DMS53 treated with DMSO at 0.1 percent for 48 hours (cell line): Measurements from ENCODE around the gene POLG2.
"Not testable (repeated sequence)": the region's sequence is repeated elsewhere in the genome, so short reads cannot be mapped to it uniquely, and the experiment has no call there.

Source experiments
- DNase-seq: peaks from one replicate; lab custom pipeline; 2025; ENCODE audit not compliant: unreplicated experiment; lab: John Stamatoyannopoulos, UW

Gene POLG2

DNA sequence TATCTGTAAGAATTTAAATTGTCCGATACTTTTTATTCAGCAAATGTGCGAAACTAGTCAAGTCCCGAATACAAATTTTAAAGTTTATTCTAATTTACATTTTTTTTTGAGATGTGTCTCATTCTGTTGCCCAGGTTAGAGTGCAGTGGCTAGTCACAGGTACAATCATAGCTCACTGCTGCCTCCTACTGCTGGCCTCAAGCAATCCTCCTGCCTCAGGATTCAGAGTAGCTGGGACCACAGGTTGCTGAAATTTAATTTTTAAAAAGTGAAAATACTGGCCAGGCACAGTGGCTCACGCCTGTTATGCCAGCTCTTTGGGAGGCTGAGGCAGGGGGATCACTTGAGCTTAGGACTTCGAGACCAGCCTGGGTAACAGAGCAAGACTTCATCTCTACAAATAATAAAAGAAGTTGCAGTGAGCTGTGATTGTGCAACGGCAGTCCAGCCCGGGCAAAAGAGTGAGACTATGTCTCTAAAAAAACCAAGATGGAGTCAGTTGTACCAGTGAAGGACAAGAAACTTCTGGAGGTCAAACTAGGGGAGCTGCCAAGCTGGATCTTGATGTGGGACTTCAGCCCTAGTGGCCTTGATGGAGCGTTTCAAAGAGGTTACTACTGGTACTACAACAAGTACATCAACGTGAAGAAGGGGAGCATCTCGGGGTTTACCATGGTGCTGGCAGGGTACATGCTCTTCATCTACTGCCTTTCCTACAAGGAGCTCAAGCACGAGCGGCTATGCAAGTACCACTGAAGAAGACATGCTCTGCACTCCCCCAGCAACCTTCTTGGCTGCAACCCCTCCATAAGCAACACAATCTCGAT is 5.6 kb downstream of the POLG2 start:
- peak; percentile 15 for DNase-seq

DNA sequence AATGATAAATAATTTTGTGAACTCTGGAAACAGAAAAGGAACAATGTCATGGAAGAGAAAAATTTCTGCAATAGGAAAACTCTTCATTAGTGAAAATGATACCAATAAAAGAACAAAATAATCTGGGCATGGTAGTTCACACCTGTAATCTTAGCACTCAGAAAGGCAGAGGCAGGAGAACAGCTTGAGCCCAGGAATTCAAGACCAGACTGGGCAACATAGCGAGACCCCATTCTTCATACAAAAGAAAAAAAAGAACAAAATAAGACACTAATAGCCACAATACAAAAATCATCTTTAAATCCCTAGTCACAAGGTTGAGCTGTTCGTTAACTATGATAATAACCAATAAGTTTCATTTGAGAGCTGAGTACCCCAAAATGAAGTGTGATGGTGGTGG is 8.6 kb downstream of the POLG2 start:
- no peak for DNase-seq

GRCh38 chr17:64484380-64484779 is 12.5 kb downstream of the POLG2 start:
- no peak for DNase-seq

DNA sequence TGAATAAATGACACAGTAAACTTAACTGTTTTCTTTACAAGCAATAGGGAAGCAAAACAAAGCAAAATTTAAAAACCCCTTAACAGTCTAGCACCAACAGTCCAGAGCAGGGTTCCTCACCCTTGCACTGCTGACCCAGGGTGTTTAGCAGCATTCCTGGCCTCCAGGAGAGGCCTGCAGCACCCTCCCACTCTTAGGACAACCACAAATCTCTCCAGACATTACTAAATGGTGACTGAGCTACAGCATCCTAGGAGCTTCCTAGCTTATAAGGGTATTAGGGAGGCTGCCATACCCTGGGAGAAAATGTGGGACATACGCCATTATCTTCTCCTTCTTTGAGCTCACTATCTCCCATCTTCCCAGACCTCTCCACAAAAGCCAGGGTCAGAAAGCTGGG is 15.9 kb downstream of the POLG2 start:
- no peak for DNase-seq

DNA sequence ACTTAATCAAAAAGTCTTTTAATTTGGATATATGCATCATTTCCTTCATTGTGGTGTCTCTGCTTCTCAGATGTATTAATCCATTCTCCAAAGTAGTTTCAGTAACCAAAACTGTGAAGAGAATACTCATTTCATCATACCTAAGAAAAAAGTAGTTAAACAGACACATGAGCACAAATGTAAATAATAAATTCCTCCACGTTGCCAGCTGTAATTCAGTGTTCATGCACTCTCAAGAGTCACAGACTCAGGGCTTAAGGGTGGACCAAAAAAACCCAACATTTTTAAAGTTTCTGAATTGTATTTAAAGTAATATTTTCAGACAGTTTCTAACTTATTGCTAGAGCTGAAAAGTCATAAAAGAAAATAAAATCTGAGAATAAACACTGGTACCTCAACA is 19.0 kb downstream of the POLG2 start:
- no peak for DNase-seq

DNA sequence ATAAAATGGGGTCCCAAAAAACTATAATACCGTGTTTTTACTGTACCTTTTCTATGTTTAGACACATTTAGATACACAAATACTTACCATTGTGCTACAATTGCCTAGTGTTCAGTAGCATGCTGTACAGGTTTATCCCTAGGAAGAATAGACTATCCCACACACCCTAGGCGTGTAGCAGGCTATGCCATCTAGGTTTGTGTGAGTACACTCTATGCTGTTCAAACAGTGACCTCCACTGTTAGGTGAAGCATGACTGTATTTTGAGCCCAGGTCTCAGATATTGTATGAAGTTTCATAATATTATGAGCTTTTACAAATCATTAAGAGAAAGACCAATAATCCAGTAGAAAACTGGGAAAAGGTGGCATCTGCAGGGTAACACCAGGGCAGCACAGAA is 24.3 kb downstream of the POLG2 start:
- DNase-seq, result no peak

DNA sequence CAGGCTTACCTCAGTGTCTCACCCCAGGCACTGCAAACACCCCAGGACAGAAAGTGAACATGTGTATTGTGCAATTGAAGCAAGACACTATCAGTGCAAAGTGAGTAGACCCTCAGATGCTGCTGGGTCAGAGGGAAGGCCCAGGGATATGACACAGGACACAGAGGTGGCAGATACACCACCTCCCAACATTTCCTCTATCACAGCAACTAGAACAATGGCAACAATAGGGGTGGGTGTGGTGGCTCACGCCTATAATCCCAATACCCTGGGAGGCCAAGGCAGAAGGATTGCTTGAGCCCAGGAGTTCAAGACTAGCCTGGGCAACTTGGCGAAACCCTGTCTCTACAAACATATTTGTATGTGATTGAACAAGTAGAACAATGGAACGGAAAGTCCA is 25.4 kb downstream of the POLG2 start:
- DNase-seq, result no peak

DNA sequence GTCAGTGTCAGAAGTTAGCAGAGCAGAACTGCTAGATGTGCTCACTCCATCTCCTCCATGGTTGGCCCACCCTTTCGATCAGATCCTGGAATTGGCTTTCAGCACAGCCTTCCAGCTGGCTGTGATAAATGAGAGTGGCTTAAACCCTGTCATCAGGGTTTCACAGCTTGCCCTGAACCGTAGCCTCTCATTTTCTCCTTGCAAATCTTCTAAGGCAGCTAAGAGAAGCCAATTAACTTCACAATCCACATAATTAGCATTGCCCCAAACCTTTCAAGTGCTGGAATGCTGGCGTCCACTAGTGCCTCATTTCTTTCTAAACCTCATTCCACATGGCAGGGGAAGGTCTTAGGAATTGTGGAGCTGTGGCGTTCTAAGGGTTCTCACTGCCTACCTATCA is 26.2 kb downstream of the POLG2 start:
- no peak for DNase-seq

DNA sequence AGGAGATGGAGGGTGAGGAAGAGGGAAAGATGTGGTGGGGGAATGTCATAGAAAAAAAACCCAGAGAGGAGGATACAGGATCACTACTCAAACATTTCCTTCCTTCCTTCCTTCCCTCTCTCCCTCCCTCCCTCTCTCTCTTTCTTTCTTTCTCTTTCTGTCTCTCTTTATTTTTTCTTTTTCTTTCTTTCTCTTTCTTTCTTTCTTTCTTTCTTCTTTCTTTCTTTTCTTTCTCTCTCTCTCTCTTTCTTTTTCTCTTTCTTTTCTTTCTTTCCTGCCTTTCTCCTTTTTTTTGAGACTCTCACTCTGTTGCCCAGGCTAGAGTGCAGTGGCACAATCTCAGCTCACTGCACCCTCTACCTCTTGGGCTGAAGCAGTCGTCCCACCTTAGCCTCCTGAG is 30.0 kb downstream of the POLG2 start:
- not testable (repeated sequence) for DNase-seq

- no peak for DNase-seq
These were observed 30.7 kb downstream of the POLG2 start for GRCh38 chr17:64466019-64466735.

- no peak for DNase-seq
These were observed 35.1 kb downstream of the POLG2 start for GRCh38 chr17:64461788-64462187.

GRCh38 chr17:64460955-64461354 is 35.9 kb downstream of the POLG2 start:
- no peak for DNase-seq

GRCh38 chr17:64459818-64460217 is 37.0 kb downstream of the POLG2 start:
- not testable (repeated sequence) for DNase-seq

DNA sequence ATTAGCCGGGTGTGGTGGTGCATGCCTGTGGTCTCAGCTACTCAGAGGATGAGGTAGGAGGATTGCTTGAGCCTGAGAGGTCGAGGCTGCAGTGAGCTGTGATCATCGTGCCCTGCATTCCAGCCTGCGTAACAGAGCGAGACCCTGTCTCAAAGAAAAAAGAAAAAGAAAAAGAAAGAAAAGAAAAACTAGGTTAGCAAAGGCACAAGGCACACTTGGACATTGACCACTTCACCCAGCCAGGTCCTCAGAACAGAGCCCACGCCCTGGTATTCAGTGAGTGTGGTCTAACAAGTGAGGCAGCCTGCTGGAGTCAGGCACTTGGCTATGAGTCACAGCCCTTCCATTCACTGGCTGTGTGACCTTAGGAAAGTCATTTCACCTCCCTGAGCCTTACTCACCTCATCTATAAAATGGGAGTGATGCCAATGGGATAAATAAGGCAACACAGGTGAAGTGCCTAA is 37.5 kb downstream of the POLG2 start:
- DNase-seq, result no peak

- no peak for DNase-seq
These were observed 38.1 kb downstream of the POLG2 start for GRCh38 chr17:64458756-64459155.

GRCh38 chr17:64457156-64457555 is 39.7 kb downstream of the POLG2 start:
- no peak for DNase-seq

GRCh38 chr17:64455993-64456885 is 40.6 kb downstream of the POLG2 start:
- no peak for DNase-seq

GRCh38 chr17:64449545-64449944 is 47.3 kb downstream of the POLG2 start:
- DNase-seq, result no peak

DNA sequence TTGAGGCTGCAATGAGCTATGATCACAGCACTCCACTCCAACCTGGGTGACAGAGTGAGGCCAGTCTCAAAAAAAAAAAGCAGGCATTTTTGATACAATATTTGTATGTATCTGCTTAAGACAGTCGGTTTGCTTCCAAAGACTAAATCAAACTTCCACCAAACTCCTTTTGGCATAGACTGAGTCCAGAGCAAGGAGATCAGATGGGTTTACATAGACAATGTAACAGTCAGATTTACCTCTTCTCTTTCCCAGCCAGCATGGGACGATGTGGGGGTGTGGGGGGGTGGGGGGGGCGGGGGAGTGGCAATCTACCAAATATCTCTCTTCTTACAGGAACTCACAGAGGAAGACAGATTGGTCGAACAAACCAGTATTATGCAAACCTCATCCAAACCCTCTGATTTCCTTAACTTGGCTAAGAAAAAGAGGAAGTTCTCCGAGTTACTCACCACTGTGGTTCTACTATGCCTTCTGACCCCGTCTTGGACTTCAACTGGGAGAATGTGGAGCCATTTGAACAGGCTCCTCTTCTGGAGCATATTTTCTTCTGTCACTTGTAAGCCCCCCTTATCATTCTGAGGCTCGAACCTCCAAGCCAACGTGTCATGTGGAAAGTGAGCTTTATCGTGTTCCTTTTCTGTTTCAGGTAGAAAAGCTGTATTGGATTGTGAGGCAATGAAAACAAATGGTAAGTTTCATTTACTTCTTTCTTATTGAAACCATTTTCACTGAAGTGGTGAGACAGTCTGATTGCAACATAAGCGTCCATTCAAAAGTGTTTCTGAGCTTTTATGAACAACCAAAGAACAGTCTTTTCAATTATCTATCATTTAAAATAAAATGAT is 48.0 kb downstream of the POLG2 start, which contains the start of gene MILR1:
Gene MILR1, plus strand, starts transcription at position 451 of the 848 bp plus-strand sequence. Its CDS starts 54 bp downstream, at position 505.
- DNase-seq, result no peak

DNA sequence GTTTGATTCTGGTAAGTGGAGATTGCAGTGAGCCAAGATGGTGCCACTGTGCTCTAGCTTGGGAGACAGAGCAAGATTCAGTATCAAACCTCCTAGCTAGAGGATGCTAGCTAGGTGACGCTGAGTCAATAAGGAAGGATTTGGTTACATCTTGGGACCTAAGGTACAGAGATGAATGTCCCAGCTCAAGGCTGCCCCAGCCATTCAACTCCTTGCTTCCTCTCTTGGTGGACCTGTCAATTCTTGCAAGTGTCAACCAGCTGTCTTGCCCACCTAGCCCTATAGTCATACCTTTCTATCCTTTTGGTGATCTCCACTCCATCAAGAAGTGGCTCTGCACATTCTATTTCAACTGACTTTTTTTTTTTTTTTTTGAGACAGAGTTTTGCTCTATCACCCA is 49.3 kb downstream of the POLG2 start:
- DNase-seq, result no peak
